Endothelial cell of umbilical vein (primary cell): ENCODE measurements around the gene PUS1.

ENCODE experiments used
- CTCF ChIP-seq, 2 donors: IDR thresholded peaks; 1 replicate in 1 of 2; 2 replicates in 1 of 2; pipeline ENCODE4 v1.5.1; 2011; ENCODE audit warnings: low read length in 2 of 2, mild to moderate bottlenecking in 2 of 2, moderate library complexity in 2 of 2, control low read depth in 1 of 2, inconsistent platforms in 1 of 2, low read depth in 1 of 2; ENCODE audit not compliant: insufficient read depth in 1 of 2; ENCODE audit errors: extremely low read depth in 1 of 2
- POLR2AphosphoS5 ChIP-seq: IDR thresholded peaks from 2 replicates; pipeline ENCODE4 v1.6.1; 2012; ENCODE audit warnings: low read depth, mild to moderate bottlenecking, control low read depth, low read length, moderate library complexity; ENCODE audit not compliant: insufficient read depth

- TF ChIP-seq CTCF (IDR thresholded peaks at IDR 0.05; ENCODE audit: extremely low read depth in 1 of 2, insufficient read depth in 1 of 2, low read depth in 1 of 2, low read length in 2 of 2) (no peak), POLR2AphosphoS5 (no peak)
Measured at GRCh38 chr12:131907379-131908091, 21.5 kb upstream of the PUS1 start.
